Urinary bladder (tissue), 4 donors: ENCODE measurements around the gene XIST. TPM values are rescaled to one million over a fixed set of nuclear protein-coding genes. Genes with fewer than 3 reads are reported as not detected.
"Not testable (repeated sequence)": the region's sequence is repeated elsewhere in the genome, so short reads cannot be mapped to it uniquely, and the experiment has no call there.

Source experiments
- DNase-seq: peaks from one replicate; pipeline ENCODE4 v3.0.0-alpha.2; 2015; ENCODE audit errors: extremely low spot score
- H3K27ac ChIP-seq: one replicate; pipeline ENCODE4 v1.5.1; 2013; ENCODE audit warnings: low read depth, mild to moderate bottlenecking, moderate library complexity
- H3K36me3 ChIP-seq: one replicate; pipeline ENCODE4 v1.6.1; 2013; ENCODE audit warnings: mild to moderate bottlenecking, moderate library complexity; ENCODE audit not compliant: insufficient read depth
- H3K4me1 ChIP-seq: one replicate; pipeline ENCODE4 v1.6.1; 2013; ENCODE audit warnings: mild to moderate bottlenecking, moderate library complexity; ENCODE audit not compliant: insufficient read depth
- H3K4me3 ChIP-seq: one replicate; pipeline ENCODE4 v1.5.1; 2013; ENCODE audit warnings: low read depth, low read length
- WGBS: extraction: QIAGEN DNeasy Blood & Tissue Kit; methylation state at CpG from one replicate; pipeline ENCODE4 v1.1.7; 2013; 5-methylcytosine and 5-hydroxymethylcytosine counted together
- polyA plus RNA-seq: library from polyadenylated mRNA; stranded (reverse); fragments of 200-250 nt; gene quantifications from one replicate; pipeline ENCODE4 v1.2.3, GENCODE V29; 2013
- total RNA-seq: library from RNA; depleted of rRNA; stranded (reverse); fragments of >200 nt; gene quantifications from one replicate; pipeline ENCODE4 v1.2.3, GENCODE V29; 2014
- donor health status: healthy with polysubstance abuse.
- donor health status: healthy.

The XIST gene
- total and polyA plus RNA-seq, 2 donors, result 0.25 to 542 TPM

DNA sequence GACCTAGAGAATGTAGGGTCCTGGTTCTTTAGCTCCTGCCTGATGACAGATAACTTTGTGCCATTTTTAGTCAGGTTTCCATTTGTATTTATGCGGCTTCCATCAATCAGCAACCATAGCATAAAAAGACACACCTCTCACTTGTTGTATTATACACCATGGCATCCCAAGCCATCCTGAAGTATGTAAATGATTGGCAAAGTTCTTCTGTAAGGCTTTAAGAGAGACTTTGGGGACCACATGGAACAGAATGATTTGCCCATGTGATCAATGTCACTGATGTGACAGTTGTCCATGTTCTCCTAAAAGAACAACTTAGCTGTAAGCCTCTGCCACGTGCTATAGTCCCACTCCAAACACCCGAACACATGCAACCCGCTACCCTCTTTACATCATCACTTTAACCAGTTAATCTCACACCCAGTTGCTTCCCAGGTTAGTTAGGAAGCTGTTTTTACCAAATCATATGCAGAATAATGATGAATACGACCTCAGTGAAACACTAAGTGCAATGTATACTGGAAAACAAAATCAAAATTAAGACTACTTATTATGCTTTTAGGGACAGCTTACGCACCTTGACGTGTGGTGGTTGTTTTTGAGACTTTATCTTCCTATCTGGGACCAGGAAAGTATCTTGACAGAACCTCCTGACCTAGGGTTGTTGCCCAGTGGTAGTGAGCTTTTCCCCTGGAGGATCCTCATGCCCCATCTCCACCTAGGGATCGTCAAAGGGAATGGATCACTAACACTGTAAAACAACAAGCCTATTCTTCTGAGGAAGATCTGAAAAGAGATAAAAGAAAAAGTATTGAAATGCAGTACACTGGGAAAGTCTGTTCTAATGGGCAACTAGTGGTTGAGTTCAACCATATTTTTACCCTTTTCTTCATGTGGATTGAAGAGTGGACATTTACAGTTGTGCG is 21.8 kb downstream of the XIST start:
- no peaks in the 10 kb centered on the region for H3K36me3 ChIP-seq
- H3K4me1 ChIP-seq, result no peaks in the 10 kb centered on the region
- H3K4me3 ChIP-seq, result no peak overlapping the region
- 87% methylated on average over 9 of the region's 9 CpGs for WGBS
- no peak for DNase-seq
- H3K27ac ChIP-seq, result no peak overlapping the region

DNA sequence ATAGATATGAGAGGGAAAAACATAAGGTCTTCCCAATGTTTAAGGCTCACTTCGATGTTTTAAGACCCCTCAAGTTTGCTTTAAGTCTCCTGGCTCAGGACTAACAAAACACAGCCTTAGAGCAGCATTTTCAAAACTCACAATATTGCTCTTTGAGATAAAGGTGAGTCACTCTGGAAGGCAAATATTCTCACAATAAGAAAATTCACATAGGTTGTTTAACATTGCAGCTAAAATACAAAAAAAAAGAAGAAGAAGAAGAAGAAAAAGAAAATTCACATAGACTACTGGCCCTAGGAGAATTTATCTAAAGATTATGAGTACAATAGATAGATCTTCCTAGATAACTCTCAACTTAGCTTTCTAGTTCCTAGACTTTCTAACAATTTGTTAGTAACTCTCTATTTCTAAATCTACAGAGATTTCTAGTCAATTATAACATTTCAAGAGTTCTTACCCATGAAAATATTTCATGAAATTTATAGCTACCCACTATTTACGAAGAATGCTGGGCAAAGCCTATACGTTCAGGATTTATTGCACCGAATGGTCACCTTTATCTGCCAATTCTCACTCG is 22.5 kb downstream of the XIST start:
- Histone ChIP-seq H3K36me3 (no peaks in the 10 kb centered on the region), H3K4me3 (no peak overlapping the region), H3K27ac (no peak overlapping the region), H3K4me1 (no peaks in the 10 kb centered on the region)
- DNase-seq, result no peak
- 84% methylated on average over 5 of the region's 5 CpGs for WGBS

DNA sequence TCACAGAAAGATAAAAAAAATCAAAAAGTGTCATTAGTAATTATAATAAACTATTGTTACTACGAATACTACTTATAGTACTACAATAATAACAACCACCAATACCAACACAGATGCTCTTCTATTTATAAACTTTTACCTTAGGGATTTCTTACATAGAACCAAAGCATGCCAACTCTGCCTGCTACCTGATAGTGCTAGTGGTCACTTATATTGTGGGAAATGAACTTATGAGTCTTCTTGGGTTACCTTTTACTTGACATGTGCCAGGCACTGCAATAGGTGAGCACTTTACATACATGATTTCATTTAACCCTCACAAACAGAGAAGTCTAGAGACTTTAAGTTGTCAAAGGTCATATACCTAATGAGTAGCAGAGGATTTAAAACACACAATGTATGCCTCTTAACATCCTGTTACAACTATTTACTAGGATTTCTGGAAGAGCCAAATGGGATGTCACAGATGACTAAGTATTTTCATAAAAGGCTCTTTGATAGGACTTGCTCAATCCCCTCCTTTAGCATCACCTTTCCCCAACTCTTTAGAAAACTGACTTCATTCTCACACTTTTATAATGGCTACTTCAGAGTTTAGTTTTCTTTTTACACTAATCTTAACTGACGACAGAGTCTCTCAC is 24.3 kb downstream of the XIST start:
- Histone ChIP-seq H3K4me1 (no peaks in the 10 kb centered on the region), H3K36me3 (no peaks in the 10 kb centered on the region), H3K27ac (no peak overlapping the region), H3K4me3 (no peak overlapping the region)
- DNase-seq, result no peak
- 81% methylated on average over 2 of the region's 2 CpGs for WGBS

GRCh38 chrX:73827406-73827805 is 25.1 kb downstream of the XIST start:
- Histone ChIP-seq H3K27ac (no peak overlapping the region), H3K4me1 (no peaks in the 10 kb centered on the region), H3K4me3 (no peak overlapping the region), H3K36me3 (no peaks in the 10 kb centered on the region)
- DNase-seq, result no peak
- 78% methylated on average over 4 of the region's 4 CpGs for WGBS

DNA sequence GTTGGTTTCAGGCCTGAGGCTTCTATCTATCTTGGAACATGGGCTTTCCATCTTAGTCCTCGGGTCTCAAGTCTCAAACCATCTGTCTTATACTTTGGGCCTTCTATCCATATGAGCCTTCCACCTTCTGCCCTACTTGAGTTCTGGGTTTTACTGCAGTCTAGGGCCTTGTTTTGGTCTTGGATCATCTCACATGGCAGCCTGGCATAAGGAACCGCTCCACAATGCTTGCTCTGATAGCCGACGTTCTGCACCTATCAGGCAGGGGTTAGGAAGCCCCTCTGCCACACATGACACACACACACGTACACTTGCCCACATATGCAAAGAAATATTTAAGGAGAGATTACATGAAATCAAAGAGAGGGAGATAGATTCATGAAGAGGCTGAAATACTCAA is 25.5 kb downstream of the XIST start:
- Histone ChIP-seq H3K27ac (no peak overlapping the region), H3K4me3 (no peak overlapping the region), H3K36me3 (no peaks in the 10 kb centered on the region), H3K4me1 (no peaks in the 10 kb centered on the region)
- 92% methylated on average over 5 of the region's 5 CpGs for WGBS
- no peak for DNase-seq

GRCh38 chrX:73825569-73825968 is 26.9 kb downstream of the XIST start:
- Histone ChIP-seq H3K4me1 (no peaks in the 10 kb centered on the region), H3K27ac (no peak overlapping the region), H3K36me3 (no peaks in the 10 kb centered on the region), H3K4me3 (no peak overlapping the region)
- 21% methylated on average over 1 of the region's 1 CpG for WGBS
- no peak for DNase-seq

DNA sequence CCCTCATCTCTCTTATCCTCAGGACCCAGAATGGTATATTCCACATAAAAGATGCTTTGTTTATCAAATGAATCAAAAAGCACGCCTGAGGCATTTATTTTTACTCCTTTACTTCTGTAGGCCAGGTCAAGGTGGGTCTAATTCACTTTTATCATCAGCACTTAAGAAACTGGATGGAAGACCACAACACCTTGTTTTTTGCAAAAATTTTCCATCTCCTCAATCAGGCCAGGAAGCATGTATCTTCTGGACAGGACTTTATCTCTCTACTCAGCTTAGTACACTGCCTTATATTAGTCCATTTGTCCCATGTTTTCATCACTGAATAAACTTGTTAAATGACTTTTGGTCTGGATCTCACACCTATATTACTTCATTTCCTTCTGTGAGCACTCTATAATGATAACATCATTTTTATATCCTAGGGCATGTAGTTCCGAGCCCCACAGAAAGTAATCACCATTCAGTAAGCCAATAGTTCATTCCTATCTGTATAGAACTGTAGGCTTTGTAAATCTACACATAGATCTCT is 29.0 kb downstream of the XIST start:
- DNase-seq, result no peak
- Histone ChIP-seq H3K4me1 (no peaks in the 10 kb centered on the region), H3K4me3 (no peak overlapping the region), H3K36me3 (no peaks in the 10 kb centered on the region), H3K27ac (no peak overlapping the region)
- 61% methylated on average over 2 of the region's 2 CpGs for WGBS

DNA sequence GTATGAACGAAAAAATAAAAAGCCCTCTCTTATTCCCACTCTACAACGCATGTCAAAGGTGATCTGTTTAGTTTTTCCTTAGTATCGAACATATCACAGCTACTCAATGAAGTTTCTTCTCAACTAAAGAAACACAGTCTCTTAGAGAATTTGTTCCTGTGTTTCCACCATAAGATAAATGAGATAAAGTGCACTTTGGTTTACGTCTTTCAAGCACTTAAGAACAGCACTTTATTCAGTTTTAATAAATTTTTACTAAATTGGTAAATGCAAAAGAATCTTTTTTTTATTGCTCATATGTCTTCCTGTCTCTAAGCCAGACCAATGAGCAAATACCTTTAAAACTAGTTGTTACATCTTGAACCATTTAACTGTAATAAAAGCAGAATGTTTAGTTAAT is 29.7 kb downstream of the XIST start:
- Histone ChIP-seq H3K36me3 (no peaks in the 10 kb centered on the region), H3K4me1 (no peaks in the 10 kb centered on the region), H3K4me3 (no peak overlapping the region), H3K27ac (no peak overlapping the region)
- WGBS, result 39% methylated on average over 4 of the region's 4 CpGs
- DNase-seq, result no peak

DNA sequence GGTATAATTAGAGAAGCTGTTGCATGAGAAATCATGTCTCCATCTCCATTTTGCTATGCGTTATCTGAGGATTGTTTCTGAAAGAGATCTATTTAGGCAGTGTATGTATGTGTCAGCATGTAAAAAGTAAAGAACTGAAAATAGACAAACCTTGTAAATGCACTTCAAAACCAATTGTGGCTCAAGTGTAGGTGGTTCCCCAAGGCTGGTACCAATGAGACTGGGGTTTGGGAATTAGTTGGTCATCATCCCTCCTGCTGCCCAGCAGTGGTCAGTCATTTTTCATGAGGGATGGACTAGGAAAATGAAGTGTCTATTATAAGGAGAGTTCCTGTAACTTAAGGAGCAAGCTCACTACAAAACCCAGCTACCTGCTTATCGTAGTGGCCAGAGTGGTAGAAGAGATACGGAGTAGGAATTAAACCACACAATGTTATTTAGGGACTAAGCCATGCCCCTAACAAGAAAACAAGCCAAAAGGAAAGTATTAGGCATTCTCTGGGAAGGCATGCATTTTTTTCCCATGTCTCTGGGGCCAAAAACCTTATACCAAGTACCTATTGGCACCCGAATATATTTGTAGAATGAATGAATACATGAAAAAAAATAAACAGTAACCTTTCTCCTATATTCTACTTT is 30.5 kb downstream of the XIST start:
- Histone ChIP-seq H3K27ac (no peak overlapping the region), H3K4me3 (no peak overlapping the region), H3K4me1 (no peaks in the 10 kb centered on the region), H3K36me3 (no peaks in the 10 kb centered on the region)
- 85% methylated on average over 4 of the region's 4 CpGs for WGBS
- no peak for DNase-seq

- not testable (repeated sequence) for H3K36me3 ChIP-seq, DNase-seq, H3K4me3 ChIP-seq, H3K27ac ChIP-seq, H3K4me1 ChIP-seq
- 95% methylated on average over 10 of the region's 10 CpGs for WGBS
Observed at GRCh38 chrX:73819864-73820558, 32.5 kb downstream of the XIST start.

DNA sequence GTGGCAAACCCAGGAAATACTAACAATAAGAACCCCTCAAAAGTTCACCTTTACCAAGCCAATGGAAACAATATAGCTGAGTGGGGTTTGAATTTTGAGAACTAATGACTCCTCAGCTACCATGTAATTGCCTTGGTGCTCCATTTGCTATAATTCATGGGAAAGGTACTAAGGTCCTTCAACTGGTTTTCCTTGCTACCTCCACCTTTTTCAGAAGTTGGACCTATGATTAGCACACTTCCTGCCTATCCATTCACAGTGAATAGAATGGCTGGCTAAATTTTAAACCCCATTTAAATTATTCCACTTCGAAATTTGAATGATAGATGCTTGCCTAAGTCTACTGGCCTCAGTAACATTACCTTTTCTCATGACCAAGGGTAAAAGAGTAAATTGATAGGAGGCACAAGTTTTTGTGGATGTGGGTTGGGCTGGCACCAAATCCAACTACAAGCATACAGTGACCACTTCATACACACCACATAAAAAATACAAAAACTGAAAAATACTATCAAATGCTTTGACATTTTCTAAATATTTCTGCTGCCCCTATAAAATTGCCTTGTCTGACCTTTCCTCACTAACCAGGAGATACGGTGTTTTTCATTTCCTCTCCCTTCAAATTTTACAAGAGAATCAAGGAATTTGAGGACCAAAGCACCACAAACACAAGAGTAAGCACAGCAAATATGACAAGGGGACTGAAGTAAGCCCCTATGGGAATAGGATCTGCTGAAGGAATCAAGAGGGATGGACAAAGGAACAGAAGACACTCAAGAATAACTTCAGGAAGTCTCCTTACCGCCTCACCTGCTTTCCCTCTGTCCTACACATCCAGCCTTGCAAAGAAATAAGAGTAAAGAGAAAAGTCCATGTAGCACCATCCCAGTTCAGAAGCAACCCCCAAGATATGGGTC is 34.1 kb downstream of the XIST start:
- Histone ChIP-seq H3K36me3 (no peaks in the 10 kb centered on the region), H3K4me3 (no peak overlapping the region), H3K27ac (no peak overlapping the region), H3K4me1 (no peaks in the 10 kb centered on the region)
- DNase-seq, result no peak
- WGBS, result 82% methylated on average over 3 of the region's 3 CpGs

GRCh38 chrX:73817393-73818199 is 34.9 kb downstream of the XIST start:
- no peaks in the 10 kb centered on the region for H3K4me1 ChIP-seq
- WGBS, result 70% methylated on average over 6 of the region's 6 CpGs
- no peak for DNase-seq
- no peaks in the 10 kb centered on the region for H3K36me3 ChIP-seq
- H3K4me3 ChIP-seq, result no peak overlapping the region
- no peak overlapping the region for H3K27ac ChIP-seq
